Measurements from ENCODE around the gene MGAT1.

The MGAT1 gene

GRCh38 chr5:180809403-180810209 lies 7.0 kb upstream of the MGAT1 start:
- intact Hi-C loops (cut with DNase I) = loop anchor here (5.0 kb wide), 1 partner anchor 53 kb away; the partner anchor contains the start of gene ZFP62
- peak; percentile 79 to 96 (median 89) for DNase-seq

- DNase-seq = peak in 2 of 42 donors; percentile 9 to 32
- intact Hi-C loops (cut with DNase I) = loop anchor here (5.0 kb wide), 1 partner anchor 54 kb away; the partner anchor contains the start of gene ZFP62
Measured at GRCh38 chr5:180808461-180809000, 5.9 kb upstream of the MGAT1 start.

GRCh38 chr5:180807654-180808414 lies 5.2 kb upstream of the MGAT1 start:
- intact Hi-C loops (cut with DNase I) = loop anchor here (5.0 kb wide), 1 partner anchor 54 kb away; the partner anchor contains the start of gene ZFP62
- peak in 1 of 42 donors; percentile 6 for DNase-seq

- intact Hi-C loops (cut with DNase I) = loop anchor here (5.0 kb wide), 1 partner anchor 55 kb away; the partner anchor contains the start of gene ZFP62
- no peak for DNase-seq
Measured at GRCh38 chr5:180807046-180807445, 4.4 kb upstream of the MGAT1 start.

GRCh38 chr5:180806351-180807011 lies 3.9 kb upstream of the MGAT1 start:
- no peak for DNase-seq
- intact Hi-C loops (cut with DNase I) = loop anchor here (5.0 kb wide), 1 partner anchor 56 kb away; the partner anchor contains the start of gene ZFP62

- intact Hi-C loops (cut with DNase I) = no loop called here
- no peak for DNase-seq
Measured at GRCh38 chr5:180804129-180804618, 1.6 kb upstream of the MGAT1 start.

- peak in 41 of 42 donors; percentile 21 to 79 (median 56) for DNase-seq
- intact Hi-C loops (cut with DNase I) = no loop called here
Measured at GRCh38 chr5:180803181-180804128, 849 bp upstream of the MGAT1 start.

- peak in 1 of 42 donors; percentile 4 for DNase-seq
- intact Hi-C loops (cut with DNase I) = no loop called here
Measured at GRCh38 chr5:180801596-180802324, 846 bp downstream of the MGAT1 start.

GRCh38 chr5:180799902-180800801 lies 2.5 kb downstream of the MGAT1 start:
- intact Hi-C loops (cut with DNase I) = no loop called here
- DNase-seq = peak in 1 of 42 donors; percentile 31

GRCh38 chr5:180799194-180799593 lies 3.4 kb downstream of the MGAT1 start:
- peak in 2 of 42 donors; percentile 8 to 40 for DNase-seq
- intact Hi-C loops (cut with DNase I) = no loop called here

- DNase-seq = peak in 1 of 42 donors; percentile 24
- intact Hi-C loops (cut with DNase I) = no loop called here
Measured at GRCh38 chr5:180798193-180798592, 4.4 kb downstream of the MGAT1 start.

- DNase-seq = peak in 1 of 42 donors; percentile 31
- intact Hi-C loops (cut with DNase I) = no loop called here
Measured at GRCh38 chr5:180797256-180798192, 5.1 kb downstream of the MGAT1 start.

- DNase-seq = peak in 1 of 42 donors; percentile 24
- intact Hi-C loops (cut with DNase I) = no loop called here
Measured at GRCh38 chr5:180795771-180796313, 6.8 kb downstream of the MGAT1 start.

- DNase-seq = peak in 1 of 42 donors; percentile 0
- intact Hi-C loops (cut with DNase I) = no loop called here
Measured at GRCh38 chr5:180792965-180793287, 9.7 kb downstream of the MGAT1 start.
